ENCODE data around the gene C2orf68. TPM values are rescaled to one million over a fixed set of nuclear protein-coding genes. Genes with fewer than 3 reads are reported as not detected.
A peak's percentile ranks its signal among the peaks of the same experiment; 100 is the strongest.

Gene C2orf68
- total and polyA plus RNA-seq, 2 of the 13 experiments (the other 11 are each of a cell fraction or from before 2014, with no cell fraction given), result 47.1 to 77.4 TPM

DNA sequence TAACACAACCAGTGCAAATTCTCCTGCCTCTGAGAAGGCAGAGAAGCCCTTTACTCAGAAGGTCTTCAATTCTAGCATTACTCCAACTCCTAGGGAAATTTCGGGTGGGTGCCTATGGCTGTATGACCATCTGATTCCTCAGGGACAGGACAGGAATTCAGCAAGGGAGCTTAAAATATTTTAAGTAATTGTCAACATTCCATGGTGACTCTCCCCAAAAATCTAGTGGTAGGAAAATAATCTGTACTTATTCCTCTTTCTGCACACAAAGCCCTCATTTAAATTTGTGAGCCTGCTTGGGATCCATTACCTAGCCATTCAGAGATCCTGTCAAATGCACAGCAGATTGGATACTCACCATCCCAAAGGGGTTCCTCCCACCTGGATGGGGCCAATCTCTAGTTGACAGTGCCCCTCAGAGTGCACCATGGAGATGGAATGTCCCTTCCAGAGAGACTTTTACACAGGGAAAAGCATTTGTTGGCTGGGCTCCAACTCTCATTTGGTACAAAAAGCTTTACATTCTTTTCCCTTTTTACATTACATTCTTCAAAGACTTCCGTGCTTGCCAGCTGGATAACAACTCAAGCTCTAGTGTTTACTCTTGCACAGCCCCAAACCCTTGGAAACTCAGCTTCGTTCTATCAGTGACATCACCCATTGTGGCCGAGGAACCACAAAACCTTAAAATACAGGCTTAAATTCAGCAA lies 6.3 kb downstream of the C2orf68 start (continued):
- TF ChIP-seq, protein P1, sequence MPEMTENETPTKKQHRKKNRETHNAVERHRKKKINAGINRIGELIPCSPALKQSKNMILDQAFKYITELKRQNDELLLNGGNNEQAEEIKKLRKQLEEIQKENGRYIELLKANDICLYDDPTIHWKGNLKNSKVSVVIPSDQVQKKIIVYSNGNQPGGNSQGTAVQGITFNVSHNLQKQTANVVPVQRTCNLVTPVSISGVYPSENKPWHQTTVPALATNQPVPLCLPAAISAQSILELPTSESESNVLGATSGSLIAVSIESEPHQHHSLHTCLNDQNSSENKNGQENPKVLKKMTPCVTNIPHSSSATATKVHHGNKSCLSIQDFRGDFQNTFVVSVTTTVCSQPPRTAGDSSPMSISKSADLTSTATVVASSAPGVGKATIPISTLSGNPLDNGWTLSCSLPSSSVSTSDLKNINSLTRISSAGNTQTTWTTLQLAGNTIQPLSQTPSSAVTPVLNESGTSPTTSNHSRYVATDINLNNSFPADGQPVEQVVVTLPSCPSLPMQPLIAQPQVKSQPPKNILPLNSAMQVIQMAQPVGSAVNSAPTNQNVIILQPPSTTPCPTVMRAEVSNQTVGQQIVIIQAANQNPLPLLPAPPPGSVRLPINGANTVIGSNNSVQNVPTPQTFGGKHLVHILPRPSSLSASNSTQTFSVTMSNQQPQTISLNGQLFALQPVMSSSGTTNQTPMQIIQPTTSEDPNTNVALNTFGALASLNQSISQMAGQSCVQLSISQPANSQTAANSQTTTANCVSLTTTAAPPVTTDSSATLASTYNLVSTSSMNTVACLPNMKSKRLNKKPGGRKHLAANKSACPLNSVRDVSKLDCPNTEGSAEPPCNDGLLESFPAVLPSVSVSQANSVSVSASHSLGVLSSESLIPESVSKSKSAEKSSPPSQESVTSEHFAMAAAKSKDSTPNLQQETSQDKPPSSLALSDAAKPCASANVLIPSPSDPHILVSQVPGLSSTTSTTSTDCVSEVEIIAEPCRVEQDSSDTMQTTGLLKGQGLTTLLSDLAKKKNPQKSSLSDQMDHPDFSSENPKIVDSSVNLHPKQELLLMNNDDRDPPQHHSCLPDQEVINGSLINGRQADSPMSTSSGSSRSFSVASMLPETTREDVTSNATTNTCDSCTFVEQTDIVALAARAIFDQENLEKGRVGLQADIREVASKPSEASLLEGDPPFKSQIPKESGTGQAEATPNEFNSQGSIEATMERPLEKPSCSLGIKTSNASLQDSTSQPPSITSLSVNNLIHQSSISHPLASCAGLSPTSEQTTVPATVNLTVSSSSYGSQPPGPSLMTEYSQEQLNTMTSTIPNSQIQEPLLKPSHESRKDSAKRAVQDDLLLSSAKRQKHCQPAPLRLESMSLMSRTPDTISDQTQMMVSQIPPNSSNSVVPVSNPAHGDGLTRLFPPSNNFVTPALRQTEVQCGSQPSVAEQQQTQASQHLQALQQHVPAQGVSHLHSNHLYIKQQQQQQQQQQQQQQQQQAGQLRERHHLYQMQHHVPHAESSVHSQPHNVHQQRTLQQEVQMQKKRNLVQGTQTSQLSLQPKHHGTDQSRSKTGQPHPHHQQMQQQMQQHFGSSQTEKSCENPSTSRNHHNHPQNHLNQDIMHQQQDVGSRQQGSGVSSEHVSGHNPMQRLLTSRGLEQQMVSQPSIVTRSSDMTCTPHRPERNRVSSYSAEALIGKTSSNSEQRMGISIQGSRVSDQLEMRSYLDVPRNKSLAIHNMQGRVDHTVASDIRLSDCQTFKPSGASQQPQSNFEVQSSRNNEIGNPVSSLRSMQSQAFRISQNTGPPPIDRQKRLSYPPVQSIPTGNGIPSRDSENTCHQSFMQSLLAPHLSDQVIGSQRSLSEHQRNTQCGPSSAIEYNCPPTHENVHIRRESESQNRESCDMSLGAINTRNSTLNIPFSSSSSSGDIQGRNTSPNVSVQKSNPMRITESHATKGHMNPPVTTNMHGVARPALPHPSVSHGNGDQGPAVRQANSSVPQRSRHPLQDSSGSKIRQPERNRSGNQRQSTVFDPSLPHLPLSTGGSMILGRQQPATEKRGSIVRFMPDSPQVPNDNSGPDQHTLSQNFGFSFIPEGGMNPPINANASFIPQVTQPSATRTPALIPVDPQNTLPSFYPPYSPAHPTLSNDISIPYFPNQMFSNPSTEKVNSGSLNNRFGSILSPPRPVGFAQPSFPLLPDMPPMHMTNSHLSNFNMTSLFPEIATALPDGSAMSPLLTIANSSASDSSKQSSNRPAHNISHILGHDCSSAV (CRISPR knock-in tag; IDR thresholded peaks at IDR 0.05; ENCODE audit: borderline replicate concordance), result no peak
- TF ChIP-seq, protein P2, sequence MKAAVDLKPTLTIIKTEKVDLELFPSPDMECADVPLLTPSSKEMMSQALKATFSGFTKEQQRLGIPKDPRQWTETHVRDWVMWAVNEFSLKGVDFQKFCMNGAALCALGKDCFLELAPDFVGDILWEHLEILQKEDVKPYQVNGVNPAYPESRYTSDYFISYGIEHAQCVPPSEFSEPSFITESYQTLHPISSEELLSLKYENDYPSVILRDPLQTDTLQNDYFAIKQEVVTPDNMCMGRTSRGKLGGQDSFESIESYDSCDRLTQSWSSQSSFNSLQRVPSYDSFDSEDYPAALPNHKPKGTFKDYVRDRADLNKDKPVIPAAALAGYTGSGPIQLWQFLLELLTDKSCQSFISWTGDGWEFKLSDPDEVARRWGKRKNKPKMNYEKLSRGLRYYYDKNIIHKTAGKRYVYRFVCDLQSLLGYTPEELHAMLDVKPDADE (CRISPR knock-in tag; IDR thresholded peaks at IDR 0.05), result no peak
- TF ChIP-seq, protein P3, sequence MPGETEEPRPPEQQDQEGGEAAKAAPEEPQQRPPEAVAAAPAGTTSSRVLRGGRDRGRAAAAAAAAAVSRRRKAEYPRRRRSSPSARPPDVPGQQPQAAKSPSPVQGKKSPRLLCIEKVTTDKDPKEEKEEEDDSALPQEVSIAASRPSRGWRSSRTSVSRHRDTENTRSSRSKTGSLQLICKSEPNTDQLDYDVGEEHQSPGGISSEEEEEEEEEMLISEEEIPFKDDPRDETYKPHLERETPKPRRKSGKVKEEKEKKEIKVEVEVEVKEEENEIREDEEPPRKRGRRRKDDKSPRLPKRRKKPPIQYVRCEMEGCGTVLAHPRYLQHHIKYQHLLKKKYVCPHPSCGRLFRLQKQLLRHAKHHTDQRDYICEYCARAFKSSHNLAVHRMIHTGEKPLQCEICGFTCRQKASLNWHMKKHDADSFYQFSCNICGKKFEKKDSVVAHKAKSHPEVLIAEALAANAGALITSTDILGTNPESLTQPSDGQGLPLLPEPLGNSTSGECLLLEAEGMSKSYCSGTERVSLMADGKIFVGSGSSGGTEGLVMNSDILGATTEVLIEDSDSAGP (CRISPR knock-in tag; IDR thresholded peaks at IDR 0.05; ENCODE audit: borderline replicate concordance), result no peak
- TF ChIP-seq AHR (CRISPR knock-in tag; IDR thresholded peaks at IDR 0.05) (no peak), SOX6 (IDR thresholded peaks at IDR 0.05) (no peak), SOX6 (CRISPR knock-in tag; IDR thresholded peaks at IDR 0.05) (peak; percentile 53; the same call in 1 of the 2 replicates), HOXA9 (CRISPR knock-in tag; IDR thresholded peaks at IDR 0.05; ENCODE audit: borderline replicate concordance) (no peak), ZFP41 (CRISPR knock-in tag; IDR thresholded peaks at IDR 0.05; ENCODE audit: borderline replicate concordance) (no peak)
- TF ChIP-seq, protein P4, sequence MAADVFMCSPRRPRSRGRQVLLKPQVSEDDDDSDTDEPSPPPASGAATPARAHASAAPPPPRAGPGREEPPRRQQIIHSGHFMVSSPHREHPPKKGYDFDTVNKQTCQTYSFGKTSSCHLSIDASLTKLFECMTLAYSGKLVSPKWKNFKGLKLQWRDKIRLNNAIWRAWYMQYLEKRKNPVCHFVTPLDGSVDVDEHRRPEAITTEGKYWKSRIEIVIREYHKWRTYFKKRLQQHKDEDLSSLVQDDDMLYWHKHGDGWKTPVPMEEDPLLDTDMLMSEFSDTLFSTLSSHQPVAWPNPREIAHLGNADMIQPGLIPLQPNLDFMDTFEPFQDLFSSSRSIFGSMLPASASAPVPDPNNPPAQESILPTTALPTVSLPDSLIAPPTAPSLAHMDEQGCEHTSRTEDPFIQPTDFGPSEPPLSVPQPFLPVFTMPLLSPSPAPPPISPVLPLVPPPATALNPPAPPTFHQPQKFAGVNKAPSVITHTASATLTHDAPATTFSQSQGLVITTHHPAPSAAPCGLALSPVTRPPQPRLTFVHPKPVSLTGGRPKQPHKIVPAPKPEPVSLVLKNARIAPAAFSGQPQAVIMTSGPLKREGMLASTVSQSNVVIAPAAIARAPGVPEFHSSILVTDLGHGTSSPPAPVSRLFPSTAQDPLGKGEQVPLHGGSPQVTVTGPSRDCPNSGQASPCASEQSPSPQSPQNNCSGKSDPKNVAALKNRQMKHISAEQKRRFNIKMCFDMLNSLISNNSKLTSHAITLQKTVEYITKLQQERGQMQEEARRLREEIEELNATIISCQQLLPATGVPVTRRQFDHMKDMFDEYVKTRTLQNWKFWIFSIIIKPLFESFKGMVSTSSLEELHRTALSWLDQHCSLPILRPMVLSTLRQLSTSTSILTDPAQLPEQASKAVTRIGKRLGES (CRISPR knock-in tag; IDR thresholded peaks at IDR 0.05; ENCODE audit: borderline replicate concordance), result no peak
- TF ChIP-seq, protein P5, sequence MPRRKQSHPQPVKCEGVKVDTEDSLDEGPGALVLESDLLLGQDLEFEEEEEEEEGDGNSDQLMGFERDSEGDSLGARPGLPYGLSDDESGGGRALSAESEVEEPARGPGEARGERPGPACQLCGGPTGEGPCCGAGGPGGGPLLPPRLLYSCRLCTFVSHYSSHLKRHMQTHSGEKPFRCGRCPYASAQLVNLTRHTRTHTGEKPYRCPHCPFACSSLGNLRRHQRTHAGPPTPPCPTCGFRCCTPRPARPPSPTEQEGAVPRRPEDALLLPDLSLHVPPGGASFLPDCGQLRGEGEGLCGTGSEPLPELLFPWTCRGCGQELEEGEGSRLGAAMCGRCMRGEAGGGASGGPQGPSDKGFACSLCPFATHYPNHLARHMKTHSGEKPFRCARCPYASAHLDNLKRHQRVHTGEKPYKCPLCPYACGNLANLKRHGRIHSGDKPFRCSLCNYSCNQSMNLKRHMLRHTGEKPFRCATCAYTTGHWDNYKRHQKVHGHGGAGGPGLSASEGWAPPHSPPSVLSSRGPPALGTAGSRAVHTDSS (CRISPR knock-in tag; conservative IDR thresholded peaks at IDR 0.05), result no peak
